ENCODE measurements around the gene CNOT9.
"Not testable (repeated sequence)": the region's sequence is repeated elsewhere in the genome, so short reads cannot be mapped to it uniquely, and the experiment has no call there.

CNOT9 gene, protein sequence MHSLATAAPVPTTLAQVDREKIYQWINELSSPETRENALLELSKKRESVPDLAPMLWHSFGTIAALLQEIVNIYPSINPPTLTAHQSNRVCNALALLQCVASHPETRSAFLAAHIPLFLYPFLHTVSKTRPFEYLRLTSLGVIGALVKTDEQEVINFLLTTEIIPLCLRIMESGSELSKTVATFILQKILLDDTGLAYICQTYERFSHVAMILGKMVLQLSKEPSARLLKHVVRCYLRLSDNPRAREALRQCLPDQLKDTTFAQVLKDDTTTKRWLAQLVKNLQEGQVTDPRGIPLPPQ

DNA sequence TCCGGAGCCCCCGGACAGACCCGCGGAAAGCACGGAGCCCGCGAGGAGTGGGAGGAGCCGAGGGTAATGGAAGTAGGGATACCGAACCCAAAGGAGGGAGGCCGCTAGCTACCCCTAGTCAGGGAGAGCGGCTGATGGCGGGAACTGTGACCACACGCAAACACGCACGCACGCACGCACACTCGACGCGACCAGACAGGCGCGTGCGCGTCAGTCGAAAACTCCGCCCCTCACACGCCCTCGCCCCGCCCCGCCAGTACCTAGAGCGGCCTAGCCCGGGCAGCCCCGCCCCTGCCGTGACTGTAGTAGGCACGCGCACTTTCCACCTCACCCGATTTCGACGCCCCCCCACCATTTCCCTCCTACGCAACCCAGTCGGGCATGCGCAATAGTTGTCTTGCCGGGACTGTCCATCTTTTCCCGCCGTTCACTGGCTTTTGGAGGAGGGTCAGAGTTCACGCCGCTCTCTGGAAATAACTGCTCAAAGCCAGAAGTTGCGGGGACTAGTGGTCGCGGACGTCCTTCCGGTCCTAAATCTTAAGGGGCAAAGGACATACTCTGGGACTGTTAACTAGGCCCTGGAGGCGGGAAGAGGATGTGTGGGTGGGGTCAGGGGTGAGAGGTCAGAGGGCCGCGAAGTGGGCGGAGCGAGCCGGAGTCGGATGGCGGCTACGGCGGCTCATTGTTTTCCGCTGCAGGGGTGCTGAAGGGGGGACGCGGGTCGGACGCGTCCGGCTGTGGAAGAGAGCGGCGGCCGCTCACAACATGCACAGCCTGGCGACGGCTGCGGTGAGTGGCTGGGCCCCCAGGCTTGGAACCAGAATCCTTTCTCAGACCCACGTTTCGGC lies at the start of gene CNOT9, which contains the start of gene USP37:
Gene CNOT9, plus strand, starts transcription at position 650 of the 848 bp plus-strand sequence. Its CDS starts 116 bp downstream, at position 766.
Gene USP37, minus strand, starts transcription at position 162 of the 848 bp plus-strand sequence. CDS start 9,698 bp downstream, outside the sequence.
- peak; percentile 93 for DNase-seq (ENCODE audit: low read depth)

DNA sequence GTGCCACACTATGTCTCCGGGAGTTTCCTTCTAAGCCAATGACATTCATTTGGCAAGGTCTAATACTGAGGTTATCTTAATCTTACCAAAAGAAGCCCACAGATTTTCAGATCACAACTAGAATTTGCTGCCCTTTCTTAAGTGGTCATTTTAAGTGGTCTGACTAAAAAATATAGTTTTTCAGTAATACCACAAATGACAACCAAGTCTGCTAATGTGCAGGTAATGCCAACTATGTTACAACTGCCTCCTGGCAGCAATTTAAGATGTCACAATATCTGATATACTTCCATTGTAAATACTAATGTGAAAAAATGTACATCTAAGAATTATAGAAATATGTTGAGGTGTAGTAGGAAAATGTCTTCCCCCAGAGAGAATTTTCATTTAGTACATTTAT lies 49.8 kb upstream of the CNOT9 start:
- no peak for DNase-seq (ENCODE audit: low read depth)

DNA sequence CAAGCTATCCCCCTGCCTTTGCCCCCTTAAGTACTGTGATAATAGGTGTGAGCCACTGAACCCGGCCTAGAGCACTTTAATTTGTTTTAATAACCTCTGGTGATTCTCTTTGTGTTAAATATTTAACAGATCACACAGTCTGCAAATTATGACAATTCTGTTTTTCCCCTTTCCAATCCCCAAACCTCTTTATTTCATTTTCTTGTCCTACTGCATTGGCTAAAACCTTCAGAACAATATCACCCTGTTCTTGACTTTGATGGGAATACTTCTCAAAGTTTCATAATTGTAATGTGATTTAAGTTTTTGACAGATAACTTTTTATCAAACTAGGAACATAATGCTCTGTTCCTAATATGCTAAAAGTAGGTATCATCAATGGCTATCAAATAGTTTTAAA lies 45.0 kb upstream of the CNOT9 start:
- no peak for DNase-seq (ENCODE audit: low read depth)

DNA sequence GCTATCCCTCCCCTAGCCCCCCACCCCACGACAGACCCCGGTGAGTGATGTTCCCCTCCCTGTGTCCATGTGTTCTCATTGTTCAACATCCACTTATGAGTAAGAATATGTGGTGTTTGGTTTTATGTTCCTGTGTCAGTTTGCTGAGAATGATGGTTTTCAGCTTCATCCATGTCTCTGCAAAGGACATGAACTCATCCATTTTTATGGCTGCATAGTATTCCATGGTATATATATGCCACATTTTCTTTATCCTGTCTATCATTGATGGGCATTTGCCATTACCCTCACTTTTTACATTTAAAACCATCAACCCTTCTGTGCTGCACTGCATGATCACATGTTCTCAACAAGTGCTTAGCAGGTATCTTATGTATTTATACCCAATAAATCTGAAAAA lies 40.2 kb upstream of the CNOT9 start:
- not testable (repeated sequence) for DNase-seq (ENCODE audit: low read depth)

DNA sequence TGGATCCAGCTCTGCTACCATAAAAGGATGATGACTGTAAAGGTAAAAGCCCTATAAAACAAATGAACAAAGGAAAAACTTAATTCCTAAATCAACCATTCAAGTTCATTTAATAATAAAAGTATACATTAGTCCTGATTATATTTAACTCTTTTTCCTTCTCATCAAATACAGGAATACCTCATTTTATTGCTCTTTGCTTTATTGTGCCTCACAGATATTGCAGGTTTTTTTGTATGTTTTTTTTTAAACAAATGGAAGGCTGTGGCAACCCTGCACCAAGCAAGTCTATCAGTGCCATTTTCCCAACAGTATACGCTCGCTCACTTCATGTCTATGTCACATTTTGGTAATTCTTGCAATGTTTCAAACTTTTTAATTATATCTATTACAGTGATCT lies 38.6 kb upstream of the CNOT9 start:
- DNase-seq (ENCODE audit: low read depth), result no peak

DNA sequence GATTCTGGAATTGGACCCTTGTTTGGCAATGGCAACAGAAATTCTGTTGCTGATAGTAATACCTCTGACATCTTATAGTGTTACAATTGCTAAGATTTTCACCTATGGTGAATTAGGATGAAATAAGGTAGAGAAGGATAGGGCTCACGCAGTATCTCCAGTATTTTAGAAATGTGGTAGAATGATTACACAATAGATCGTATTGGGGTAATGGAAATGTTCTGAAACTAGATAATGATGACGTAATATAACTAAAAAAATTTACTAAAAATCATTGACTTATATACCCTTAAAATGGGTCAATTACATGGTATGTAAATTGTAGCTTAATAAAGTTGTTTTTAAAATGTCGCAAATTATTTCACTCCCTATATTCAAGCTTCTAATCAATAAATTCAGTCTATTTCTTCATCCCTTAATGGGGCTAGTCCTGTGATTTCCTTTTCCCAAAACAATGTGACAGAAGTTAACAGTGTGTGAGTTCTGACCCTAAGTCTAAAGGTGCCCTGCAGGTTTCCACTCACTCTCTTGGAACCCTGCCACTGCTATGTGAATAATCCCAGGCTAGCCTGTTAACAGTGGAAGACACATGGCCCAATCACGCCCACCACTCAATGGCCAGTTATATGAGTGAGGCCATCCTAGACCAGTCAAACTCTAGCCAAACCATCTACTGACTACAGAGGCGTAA lies 31.7 kb upstream of the CNOT9 start:
- no peak for DNase-seq (ENCODE audit: low read depth)

DNA sequence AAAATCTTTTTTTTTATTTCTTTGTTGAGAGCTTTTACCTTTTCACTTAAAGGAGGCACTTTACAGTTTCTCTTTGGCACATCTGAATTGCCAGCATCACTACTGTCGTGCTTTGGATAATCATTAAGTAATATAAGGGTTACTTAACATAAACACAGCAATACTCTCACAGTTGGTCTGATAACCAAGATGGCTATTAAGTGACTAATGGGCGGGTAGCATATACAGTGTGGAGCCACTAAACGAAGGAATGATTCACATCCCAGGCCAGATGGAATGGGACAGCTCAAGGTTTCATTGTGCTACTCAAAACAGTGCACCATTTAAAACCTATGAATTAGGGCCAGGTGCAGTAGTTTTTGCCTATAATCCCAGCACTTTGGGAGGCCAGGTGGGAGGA lies 28.6 kb upstream of the CNOT9 start:
- DNase-seq (ENCODE audit: low read depth), result no peak

DNA sequence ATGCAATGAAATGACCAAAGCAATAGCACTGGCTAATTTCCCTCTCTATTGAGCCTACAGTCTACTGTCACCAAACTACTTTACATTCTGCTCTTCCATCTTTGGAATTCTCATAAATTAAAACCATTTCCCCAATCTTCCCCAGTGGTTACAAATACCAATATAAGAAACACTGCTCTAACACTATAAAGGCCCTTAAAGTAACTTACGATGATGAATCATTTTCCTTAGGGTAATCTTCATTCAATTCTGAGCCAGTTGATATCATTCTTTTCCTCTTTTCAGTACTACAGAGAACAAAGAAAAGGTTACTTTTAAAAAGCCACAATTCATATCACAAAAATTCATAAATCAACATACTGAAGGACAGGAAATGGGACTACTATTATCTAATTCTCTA lies 22.6 kb upstream of the CNOT9 start:
- DNase-seq (ENCODE audit: low read depth), result no peak

DNA sequence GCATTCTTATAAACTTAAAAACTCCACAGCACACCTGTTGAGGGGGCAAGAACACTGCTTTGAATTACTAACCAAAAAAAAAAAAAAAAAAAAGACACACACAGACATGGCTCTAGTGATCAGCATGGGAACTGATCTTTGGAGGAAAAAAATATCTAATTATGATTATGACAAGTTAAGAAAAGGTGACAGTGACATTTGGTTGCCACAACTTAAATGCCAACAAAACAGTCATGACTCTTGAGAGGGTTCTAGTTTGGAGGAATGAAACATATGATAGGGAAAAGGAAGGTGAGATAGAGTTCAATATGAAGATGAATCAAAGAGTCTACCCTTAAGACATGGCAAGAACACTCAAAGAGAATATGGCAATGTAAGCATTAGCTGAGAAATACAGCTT lies 21.1 kb upstream of the CNOT9 start:
- no peak for DNase-seq (ENCODE audit: low read depth)

DNA sequence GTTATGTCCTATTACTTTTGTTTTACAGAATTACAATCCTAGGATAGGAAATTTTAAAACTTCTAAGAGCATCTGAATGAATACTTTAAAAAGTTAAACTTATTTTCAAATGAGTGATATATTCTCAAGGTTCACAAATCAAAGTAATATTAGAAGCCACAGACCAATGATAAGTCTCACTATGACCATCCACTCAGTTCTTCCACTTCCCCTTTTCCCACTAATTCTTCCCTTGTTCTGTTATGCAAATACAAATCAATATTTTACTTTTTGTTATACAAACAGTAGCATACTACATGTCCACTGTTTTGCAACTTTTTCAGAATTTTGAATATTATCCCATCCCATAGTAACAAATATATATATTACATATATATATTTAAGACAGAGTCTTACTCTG lies 20.7 kb upstream of the CNOT9 start:
- no peak for DNase-seq (ENCODE audit: low read depth)

DNA sequence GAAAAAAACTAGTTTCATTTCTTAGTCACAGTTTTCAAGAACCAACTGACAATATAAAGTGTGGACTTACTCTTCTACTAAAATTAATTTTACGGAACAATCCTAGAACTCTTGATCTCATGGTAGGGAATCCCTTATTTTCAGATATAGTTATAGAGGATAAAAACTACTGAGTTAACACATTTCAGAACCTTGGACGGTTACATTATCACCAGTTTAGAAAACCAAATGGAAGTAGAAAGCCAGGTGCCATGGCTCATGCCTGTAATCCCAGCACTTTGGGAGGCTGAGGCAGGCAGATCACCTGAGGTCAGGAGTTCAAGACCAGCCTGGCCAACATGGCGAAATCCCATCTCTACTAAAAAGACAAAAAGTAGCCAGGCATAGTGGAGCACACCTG lies 14.4 kb upstream of the CNOT9 start:
- not testable (repeated sequence) for DNase-seq (ENCODE audit: low read depth)

DNA sequence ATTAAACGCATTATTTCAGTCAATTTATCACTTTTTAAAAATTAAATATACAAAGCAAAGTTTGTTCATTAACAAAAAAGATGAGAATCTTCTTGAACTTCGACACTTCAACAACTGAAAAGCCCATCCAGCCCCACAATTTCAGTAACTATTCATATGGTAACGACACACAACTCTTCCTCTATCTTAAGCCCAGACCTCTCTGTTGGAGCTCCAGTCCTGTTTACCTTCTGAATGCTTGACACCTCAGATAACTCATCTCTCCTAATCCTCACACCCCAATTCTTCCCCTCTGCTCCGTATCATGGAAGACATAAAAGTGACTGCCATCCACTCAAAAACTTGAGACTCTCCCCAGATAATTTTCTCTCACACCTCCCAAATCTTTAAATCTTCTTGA lies 13.1 kb upstream of the CNOT9 start:
- DNase-seq (ENCODE audit: low read depth), result no peak

DNA sequence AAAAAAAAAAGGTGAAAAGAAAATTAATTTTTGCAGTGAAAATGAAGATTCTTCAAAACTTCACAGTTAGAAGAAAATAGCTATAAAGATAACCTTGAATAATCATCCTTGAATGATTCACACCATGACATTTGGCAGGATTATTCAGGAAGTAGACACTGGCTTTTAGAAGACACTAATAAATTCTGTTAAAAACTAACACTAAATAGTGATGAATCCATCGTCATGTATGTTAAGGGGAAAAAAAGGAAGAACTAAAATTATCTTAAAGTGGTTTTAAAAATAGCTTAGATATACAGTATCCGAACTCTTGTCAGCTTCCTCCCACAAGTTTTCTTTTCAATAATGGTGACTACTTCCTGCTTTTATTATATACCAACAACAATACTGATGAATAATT lies 10.7 kb upstream of the CNOT9 start:
- no peak for DNase-seq (ENCODE audit: low read depth)

DNA sequence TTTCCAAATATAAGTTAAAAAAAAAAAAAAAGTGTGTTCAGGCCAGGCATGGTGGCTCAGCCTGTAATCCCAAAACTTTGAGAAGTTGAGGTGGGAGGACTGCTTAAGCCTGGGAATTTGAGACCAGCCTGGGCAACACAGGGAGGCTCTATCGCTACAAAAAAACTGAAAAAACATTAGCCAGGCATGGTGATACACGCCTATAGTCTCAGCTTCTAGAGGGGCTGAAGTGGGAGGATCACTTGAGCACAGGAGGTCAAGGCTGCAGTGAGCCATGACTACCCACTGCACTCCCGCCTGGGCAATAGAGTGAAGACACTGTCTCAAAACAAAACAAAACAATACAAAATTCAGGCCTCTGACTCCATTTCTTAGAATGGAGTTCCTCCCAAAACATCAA lies 9.7 kb upstream of the CNOT9 start:
- DNase-seq (ENCODE audit: low read depth), result no peak

DNA sequence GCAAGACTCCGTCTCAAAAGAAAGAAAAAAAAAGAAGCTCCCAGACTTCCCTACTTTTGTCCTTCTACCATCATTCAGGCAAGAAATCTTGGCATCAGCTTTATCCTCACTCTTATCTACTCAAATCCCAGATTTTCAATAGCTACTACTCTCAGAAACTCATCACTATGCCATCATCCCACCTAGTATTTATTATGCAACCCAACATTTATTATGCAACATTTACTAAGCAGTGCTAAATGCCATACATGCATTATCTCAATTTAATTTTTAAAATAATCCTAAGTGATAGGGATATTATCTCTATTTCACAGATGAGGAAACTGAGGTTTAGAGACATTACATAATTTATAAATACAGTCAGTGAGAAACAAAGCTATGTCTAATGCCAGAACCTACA lies 4.6 kb upstream of the CNOT9 start:
- DNase-seq (ENCODE audit: low read depth), result no peak

DNA sequence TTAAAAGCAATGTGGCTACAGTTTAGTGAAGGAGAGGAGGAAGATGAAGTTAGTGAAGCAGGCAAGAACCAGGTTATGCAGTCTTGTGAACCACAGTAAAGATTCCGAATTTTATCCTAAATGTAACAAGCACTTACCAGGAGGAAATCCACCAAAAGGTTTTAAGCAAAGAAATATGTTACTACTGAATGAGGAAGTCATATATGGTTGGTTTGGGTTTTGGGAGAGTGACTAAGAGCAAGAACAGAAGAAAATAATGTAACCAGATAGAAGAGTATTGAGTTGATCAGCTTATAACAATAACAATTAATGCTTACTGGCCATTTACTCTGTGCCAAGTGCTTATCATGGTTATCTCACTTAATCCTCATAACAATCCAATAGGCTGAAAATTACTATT lies 2.3 kb upstream of the CNOT9 start:
- no peak for DNase-seq (ENCODE audit: low read depth)

DNA sequence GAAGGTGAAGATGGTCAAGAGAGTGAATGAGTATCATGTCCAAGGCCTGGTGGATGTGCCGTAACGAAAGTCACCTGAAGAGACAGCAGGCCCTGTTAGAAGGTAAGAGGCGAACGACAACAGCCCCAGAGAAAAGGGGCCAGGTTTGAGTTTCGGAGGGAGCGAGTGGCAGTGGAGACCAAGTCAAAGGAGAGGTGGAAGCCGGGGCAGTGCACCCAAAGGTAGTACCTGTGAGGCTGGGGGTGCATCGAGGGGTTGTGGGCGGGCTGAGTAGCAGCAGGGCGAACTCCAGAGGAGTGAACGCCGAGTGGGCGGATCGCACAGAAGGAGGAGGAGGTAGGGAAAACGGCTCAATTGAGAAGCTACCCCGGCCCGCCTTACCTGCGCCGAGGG lies 846 bp upstream of the CNOT9 start:
- no peak for DNase-seq (ENCODE audit: low read depth)

DNA sequence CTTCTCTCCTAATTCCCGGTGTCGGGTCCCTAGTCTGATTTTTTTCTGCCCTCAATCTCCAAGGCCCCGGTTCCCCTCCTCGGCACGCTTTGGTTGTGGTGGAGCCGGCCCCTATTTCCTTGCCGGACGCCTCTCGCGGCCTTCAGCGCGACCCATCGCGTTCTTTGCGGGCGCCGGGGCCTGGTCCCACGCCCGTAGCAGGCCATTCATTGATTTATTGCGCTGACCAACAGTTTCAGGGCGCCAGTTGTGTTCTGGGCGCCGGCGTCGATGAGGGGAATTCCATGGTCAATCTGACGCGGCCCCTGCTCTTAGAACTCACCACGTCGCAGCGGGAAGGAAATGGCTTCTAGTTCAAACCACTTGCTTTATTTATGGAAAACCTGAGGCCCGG lies 396 bp downstream of the CNOT9 start:
- no peak for DNase-seq (ENCODE audit: low read depth)

DNA sequence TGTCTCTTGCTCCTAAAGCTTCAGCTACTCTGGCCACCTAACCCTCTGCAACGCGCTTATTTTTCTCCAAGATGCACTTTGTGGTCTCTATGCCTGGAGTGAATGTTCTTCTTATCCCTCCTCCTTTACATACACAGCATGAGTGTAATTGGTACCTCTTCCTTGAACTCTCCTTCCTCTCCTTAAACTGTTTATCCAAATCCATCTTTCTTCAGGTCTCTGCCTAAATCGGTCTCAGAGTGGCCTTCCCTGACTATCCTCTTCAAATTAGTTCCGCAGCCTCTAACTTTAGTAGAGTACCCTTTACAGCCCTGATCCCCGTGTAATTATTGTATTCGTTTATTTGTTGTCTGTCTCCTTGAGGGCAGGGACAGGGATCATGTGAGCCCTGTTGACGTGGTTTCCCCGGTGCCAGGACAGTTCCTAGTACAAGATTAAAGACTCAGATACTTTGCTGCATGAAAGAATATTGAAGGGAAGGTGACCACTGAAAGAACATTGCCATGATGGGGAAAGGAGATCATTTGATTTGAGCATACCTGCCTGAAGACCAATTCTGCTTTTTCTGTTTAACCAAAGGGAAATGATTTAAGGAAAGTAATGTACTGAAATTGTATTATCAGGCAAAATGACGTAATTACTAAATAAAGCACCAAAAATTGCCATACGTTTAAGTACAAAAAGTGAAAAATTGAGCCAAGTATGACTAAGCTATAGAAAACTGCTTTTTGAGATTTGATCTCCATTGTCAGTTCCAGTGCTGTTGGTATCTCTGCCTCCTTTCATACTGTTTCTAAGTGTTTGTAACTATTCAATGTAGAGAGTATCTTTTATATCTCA lies 1.2 kb downstream of the CNOT9 start:
- no peak for DNase-seq (ENCODE audit: low read depth)

DNA sequence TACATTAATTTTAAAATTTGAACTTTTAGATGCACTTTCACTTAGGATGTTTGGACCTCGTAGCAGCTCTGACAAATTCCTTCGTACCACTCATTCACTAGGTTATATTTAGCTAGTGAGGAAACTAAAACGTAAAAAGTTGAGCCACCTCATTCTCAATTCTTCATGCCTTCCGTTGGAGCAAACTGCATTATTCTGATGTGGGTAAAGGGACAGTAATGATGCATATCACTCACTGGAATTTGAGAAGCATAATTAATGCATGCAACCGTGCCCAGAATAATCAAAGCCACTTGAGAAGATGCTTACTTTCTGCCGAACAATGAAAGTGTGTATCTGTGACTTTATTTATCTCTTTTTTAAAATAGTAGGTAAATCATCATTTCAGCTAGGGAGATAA lies 2.2 kb downstream of the CNOT9 start:
- no peak for DNase-seq (ENCODE audit: low read depth)

DNA sequence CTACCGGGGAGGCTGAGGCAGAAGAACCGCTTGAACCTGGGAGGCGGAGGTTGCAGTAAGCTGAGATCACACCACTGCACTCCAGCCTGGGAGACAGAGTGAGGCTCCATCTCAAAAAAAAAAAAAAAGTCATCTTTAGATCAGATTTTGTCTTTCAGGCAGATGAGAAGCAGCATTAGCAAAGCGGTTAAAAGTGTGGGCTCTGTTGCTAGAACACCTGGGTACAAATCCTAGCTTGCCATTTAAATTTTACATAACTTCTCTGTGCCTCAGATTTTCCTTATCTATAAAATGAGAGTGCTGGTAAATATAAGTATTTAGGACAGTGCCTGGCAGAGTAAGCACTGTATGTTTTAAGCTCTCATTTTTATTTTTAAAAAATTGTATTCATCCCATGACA lies 8.2 kb downstream of the CNOT9 start:
- no peak for DNase-seq (ENCODE audit: low read depth)
